SHP77 (cell line): ENCODE data around the gene FADS2.

Experiments
- DNase-seq, 2 experiments: peaks; one replicate each; lab custom pipeline; 2025; lab: John Stamatoyannopoulos, UW

Gene FADS2

DNA sequence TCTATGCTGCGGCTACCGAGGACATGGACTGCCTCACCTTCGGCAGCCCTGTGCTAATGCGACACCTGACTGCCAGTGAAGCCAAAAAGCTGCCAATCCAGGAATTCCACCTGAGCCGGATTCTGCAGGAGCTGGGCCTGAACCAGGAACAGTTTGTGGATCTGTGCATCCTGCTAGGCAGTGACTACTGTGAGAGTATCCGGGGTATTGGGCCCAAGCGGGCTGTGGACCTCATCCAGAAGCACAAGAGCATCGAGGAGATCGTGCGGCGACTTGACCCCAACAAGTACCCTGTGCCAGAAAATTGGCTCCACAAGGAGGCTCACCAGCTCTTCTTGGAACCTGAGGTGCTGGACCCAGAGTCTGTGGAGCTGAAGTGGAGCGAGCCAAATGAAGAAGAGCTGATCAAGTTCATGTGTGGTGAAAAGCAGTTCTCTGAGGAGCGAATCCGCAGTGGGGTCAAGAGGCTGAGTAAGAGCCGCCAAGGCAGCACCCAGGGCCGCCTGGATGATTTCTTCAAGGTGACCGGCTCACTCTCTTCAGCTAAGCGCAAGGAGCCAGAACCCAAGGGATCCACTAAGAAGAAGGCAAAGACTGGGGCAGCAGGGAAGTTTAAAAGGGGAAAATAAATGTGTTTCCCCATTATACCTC, 32.1 kb upstream of the FADS2 start:
- no peak for DNase-seq

DNA sequence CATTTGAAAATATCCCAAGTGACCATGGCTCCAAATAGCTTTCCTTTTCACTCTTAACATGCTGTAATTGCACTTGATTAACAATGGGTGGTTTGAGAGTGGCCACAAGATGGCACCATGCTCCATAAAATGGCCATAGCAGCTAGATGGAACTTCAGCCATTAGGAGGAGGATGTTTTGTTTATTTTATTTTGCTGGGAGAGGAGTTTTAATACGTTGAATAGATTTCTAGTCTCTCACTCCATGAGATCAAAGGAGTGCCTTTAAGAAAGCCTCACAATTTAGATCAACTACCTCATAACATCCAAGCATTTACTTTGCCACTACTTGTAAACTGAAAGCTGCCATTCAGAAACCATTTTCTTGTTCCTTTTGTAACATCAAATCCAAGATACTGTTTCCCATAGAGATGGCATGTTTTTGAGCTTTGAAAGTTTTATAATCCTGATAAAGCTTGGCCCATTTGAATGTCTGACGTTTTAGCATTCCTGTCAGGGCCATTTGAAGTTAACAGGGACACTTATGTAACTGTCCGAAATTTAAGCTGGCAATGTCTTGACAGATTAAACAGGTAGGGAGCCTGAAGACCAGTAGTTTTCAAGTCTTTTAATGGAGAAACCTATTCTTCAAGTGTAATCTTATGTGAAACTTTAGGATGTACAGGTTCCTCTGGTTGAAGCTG, 30.7 kb upstream of the FADS2 start:
- peak; percentile 61 to 73 for DNase-seq

DNA sequence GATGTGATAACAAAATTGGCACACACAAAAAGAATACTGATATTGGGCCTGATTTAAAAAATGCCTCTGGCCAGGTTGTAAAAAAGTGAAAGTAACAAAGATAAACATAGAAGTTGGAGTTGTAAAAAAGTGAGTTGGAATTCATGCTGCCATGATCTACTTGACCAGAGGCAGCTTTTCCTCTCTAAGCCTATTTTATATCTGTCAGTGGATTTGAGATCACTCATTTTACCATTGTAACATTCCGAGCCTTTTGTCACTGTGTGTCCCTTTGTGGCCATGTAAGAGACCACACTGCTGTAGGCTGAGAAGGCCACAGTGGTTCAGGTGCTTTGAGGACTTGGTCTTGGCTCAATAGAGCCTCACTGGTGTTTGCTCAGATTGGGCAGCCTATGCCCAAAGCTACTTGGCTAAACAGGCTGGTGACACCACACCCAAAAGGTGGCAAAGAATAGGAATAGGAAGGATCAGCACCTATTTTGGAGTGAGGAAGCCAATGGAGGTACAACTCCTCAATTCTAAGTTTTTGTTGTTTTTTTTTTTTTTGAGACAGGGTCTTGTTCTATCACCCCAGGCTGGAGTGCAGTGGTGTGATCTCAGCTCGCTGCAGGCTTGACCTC, 28.3 kb upstream of the FADS2 start:
- no peak for DNase-seq

DNA sequence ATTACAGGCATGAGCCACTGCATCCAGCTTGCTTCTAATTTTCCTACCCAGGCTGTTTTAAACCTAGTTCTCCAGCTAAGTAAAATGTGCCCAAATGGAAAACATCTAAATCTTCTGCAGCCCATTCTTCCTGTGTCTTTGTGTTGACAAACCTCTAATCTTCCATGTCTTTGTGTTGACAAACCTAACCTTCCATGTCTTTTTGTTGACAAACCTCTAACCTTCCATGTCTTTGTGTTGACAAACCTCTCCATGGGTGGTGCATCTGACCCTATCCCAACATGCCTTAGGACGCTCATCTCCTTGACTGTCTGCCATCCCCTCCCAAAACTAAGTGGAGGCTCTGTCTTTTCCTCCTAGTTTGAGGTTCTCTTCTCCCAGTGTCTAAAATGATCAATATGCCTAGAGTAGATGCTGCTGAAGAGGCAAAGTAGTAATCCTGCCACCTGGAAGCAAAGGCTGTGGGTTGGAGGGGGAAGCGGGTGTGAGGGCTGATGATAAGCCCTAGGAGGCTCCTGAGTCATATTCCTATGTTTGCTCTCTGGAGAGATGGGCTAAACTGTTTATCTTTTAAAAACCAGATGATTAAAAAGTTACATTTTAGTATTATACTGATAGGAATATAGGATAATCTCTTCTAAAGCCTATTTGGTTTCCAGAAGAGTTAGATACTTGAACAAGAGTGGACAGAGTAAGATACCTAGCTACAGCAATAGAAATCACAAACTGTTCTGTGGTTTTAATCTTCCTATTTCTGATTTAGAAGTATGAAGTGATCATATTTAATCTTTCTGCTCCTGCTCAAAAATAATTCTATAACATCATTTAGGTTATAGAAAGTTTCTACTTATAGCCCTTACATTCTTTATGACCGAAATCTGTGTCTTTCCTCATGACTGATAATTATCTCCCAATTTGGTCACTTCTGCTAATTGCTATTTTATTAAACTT, 27.5 kb upstream of the FADS2 start:
- DNase-seq, result no peak

DNA sequence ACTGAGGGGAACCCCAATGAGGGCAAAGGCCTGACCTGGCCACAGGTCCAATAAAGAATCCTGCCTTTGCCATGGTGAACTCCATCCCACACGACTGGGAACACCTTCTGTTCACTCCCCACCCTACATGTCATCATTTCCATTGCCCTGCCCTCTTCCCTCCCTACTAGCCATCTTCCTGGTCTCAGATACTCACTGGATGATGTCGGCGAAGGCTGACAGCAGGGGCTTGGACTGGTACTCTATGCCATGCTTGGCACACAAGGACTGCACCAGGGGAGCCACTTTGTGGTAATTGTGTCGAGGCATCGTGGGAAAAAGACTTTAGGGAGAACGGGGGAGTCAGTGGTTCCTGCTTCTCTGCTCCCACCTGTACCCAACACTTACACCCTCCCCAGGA, 25.5 kb upstream of the FADS2 start:
- DNase-seq, result no peak

DNA sequence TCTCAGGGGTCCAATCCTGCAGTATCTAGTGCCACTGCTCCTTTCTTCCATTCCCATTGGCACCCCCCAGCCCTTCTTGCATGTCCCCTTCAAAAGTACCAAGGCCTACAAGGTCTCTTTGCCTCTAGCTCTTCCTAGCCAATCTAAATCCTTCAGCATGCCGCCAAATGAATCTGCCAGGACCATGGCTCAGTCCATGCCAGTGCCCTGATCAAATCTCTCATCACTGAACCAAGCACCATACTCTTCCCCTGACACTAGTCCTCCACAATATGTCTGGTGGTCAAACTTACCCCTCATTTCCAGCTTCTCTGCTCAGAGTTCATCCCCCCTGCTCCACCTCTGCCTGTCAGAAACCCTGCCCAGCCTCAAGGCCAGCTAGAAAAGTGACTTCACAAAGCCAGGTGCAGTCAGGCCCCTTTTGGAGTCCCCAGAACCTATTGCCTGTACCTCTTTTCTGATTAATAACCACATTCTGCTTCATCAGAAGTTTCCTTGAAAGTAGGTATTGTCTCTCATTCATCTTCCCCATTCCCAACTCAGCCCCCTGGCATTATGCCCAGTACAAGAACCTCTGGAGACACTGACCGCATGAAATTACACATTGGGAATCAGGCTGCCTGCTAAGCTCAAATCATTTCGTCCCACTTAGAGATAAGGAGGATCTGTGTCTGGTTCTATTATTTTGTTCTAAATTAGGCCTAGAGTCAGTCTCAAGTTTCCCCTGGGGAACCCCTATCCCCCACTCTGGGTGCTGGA, 24.0 kb upstream of the FADS2 start:
- DNase-seq, result no peak

DNA sequence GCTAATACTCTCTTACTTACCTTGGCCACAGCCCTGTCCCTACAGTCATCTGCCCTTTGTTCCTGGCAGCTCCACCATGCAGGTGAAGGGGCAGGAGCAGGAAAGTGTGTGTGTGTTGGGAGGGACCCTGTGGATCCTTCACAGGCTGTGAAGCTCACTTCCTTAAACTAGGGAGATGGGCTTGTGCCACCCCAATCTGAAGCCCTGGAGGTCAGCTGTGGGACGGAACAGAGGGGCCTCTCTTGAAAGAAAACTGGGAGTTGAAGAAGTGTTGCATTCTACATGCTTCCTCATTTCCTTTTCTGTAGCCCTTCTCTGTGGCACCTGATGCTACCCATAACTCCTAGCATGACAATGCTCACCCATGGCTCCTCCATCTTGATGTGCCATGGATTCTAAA, 23.0 kb upstream of the FADS2 start:
- DNase-seq, result no peak

DNA sequence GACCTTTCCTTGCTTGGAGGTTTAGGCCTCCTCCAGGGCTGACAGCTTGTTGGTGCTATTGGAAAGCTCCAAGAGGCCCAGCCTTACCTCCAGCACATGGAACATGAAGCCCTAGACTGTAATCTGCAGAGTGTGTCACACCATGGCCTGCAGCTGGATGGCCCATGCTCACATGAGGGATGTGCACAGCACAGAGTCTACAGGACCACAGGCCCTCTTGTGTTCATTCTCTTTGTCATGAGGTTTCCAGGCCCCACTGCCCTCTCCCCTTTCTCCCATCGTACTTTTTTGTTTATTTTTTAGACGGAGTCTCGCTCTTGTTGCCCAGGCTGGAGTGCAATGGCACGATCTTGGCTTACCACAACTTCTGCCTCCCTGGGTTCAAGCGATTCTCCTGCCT, 21.3 kb upstream of the FADS2 start:
- DNase-seq, result no peak

DNA sequence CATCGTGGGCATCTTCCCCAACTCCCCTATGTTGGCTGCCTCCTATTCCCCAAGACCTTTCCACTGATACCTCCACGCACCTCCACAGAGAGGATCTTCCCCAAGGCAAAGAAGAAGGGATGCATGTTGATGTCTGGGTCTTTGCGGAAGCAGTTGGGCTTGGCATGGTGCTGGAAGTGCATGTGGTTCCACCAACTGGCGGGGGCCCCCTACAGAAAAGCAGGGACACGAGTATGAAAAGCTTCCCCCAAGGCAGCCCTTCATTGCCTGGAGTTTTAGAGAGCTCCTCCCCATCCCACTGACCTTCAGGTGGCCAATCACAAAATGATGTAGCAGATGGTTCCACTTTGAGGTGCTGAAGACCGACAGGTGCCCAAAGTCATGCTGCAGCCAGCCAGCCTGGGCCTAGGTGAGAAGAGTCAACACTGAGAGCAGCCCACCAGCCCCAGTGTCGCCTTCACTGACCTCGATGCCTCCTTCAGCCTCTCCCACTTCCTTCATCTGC, 17.4 kb upstream of the FADS2 start:
- DNase-seq, result no peak

DNA sequence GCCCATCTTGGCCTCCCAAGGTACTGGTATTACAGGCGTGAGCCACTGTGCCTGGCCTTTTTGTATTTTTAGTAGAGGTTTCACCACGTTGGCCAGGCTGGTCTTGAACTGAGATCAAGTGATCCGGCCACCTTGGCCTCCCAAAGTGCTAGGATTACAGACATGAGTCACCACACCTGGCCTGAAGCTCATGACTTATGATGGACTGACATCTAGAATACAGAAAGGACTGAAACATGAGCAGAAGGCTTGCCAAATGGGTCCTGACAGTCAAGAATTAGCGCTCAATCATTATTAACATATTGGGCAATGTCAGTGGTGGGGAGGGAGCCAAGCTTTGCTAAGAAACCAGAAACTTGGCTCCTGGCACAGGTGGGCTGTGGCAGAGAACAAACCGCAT, 16.3 kb upstream of the FADS2 start:
- DNase-seq, result no peak

DNA sequence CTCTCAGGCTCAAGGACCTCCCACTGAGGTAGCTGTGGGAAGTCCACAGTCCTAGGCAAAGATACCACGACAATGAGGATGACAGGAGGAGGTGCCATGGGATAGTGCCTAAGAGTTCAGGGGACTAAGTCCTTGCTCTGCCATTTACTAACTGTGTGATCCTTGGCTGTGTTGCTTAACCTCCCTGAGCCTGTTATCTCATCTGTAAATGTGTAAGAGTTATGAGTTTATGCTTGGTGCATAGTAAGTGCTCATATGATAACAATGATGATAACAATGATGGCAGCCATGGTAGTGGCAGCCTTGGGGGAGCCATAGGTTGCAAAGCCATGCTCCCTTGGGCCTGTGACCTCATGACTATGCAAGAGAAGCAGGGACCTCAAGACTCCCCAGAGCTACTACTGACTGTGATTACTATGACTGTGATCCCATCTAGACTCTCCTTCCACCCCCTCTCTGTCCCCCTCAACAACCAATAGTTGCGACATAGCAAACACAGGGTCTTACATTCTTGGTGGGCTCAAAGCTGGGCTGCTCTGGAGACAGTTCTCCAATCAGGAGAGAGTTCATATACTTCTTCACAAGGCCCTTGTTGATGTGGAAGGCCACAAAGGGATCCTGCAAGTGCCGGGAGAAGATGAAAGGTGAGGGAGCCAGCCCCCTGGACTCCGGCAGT, 15.2 kb upstream of the FADS2 start:
- no peak for DNase-seq

DNA sequence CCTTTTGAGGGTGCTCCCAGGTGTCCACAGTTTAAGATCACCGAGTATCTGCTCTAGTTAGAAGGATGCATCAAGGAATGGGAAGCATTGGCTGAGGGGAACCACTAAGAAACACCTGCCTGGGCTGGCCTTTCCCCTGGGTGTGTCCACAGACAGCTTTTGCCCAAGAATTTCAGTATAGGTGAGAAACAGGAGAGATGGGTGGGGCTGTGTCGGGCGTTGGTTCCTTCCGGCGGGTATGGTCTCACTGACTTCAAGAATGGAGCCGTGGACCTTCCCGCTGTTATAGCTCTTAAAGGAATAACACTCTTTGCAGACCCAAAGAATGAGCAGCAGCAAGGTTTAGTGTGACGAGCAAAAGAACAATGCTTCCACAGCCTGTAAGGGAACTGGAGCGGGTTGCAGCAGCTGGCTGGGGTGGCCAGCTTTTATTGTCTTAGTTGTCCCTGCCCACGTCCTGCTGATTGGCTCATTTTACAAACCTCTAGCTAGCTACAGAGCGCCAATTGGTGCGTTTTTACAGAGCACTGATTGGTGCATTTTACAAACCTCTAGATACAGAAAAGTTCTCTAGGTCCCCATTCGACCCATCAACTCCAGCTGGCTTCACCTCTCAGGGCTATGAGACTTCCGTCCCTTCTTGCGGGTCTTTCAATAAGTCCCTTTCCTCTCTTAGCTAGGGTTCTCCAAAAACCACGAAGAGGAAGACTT, 13.7 kb upstream of the FADS2 start:
- DNase-seq, result peak; percentile 23 to 51

DNA sequence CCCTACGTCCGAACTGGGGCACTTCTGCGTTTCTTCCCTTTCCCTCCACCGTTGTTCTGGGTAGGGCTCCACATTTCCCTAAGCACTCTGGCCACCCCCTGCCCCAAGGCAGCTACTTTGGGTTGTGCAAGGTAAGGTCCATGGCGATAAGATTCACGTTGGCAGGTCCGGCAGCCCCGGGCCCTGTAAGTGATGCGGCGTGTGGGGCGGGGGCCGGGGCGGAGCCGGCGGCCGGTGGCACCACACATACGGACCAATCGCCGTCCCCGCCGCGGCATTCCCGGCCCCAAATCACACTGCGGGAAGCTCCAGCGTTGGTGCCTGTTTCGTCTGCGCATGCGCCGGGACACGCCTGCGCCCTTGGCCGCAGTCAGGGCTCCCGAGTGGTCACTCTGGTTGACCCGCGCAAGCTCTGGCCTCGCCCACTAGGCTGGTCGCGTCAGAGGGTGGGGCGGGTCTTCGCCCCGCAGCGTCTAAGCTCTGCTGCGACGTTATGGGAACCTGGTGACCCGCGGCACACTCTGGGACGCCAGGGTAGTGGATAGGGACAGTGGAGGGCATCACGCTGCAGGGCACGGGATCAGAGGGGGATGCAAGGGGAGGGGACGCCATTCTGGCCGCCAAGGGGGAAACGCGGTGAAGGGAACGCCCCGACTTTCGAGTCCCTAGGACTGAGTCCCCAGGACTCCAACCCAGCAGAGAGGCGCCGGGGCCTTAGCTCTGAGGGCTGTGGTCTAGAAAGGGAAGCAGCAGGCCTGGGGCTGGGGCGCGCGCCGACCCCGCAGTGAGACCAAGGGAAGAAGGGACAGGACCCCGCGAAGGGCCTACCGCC, 12.9 kb upstream of the FADS2 start:
- DNase-seq, result peak; percentile 94 to 96

DNA sequence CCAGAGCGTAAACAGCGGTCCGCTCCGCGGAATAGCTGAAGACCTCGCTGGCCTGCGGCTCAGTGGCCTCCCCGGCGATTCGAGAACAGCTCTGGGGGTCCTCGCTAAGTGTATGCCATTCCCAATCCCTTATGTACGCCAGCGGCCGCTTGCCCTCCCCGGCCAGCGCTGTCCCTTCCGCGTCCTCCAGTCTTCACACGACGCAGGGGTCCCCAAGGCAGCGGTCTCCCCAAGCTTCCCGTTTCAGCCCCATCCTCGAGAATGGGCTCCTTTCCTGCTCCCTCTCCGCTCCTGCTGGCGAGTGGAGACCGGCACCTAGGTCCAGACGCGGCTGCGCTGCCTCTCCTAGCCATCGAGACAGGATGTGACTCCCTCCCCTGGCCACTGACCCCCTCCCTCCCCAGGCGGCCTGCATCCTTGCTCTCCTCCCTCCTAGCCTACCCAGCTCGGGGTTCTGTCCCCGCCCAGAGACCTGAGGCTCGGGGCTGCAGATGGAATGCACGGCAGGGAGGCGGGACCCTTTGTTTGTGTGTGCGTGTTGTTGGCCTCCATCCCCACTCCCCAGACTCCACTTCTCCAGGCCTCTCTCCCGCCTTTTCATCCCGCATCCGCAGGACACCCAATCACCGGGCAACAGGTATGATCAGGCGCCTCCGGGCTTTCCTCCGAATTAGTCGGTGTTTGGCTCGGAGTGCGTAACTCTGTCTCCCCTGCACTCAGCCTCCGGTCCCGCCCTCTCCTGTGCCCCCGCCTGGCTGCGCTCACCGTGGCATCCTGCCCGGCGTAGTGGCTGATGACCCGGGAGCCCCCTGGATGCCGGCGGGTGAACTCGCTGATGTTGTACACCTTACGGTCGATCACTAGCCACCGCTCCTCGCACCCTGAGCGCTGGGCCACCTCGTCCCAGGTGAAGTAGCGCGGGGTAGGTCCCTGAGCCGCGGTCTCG, 12.0 kb upstream of the FADS2 start:
- DNase-seq, result peak; percentile 59 to 61

DNA sequence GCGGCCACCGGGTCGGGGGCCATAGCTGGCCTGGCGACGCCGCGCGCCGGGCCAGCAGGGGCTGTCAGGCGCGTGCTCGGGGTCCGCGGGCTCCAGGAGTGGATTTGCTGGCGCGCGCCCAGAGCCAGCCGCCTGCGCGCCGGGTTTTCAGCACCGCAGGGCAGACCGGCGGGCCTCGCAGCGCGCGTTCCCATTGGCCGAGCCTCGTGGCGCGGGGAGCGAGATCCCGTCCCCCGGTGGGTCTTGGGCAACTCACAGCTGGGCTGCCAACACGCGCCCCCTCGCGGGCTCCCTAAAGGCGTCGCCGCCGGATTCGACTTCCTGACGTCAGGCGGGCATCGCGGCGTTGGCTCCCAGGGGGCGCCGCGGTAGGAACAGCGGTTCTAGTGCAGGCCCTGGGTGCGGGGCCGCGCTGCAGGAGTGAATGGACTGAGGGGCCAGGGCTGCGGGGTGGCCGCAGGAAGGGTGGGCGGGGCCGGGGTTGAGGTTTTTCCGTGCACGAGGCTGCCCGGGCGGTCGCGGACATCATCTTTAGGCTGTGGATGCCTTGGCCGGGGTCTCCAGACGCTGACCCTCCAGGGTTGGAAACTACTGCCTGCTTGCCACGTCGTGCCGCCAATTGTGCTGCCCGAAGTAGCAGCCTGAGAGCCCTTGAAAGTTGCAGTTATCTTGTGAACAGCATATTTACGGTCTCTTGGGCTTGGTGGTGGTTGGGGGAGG, 11.2 kb upstream of the FADS2 start, which contains the start of gene FADS1:
TSS of gene FADS1 (minus strand) at position 268 of the 720 bp plus-strand sequence. CDS start at position 194, 74 bp downstream.
- DNase-seq, result peak; percentile 97

DNA sequence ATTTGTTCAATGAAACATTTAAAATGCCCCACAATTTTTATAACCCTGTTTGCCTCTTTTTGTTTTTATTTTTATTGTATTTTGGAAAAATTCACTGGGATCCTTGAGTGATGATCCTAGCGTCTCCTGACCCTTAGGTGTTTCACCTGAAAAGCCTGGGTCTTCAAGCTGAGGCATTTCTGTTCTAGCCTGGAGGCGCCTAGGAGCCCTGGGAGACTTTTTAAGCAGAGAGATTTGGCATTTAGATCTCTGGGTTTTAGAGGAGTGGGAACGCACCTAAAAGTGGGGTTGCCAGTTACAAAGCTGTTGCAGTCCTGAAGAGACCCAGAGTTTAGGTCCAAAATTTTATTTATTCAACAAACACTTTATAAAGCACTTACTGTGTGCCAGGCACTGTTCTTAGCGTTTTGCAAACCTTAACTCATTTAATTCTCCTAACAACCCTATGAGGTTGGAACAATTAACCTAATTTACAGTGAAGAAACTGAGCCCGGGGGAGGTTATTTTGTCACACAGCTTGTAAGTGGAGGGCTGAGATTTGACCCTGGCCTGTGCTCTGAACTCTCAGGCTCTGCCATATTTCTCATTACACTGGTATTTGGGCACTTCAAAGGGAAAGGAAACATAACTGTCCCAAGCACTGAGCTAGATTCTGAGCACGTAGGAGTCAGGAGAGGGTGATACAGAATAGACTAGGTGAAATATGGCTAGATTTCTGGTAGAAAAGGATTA, 10.5 kb upstream of the FADS2 start:
- no peak for DNase-seq

DNA sequence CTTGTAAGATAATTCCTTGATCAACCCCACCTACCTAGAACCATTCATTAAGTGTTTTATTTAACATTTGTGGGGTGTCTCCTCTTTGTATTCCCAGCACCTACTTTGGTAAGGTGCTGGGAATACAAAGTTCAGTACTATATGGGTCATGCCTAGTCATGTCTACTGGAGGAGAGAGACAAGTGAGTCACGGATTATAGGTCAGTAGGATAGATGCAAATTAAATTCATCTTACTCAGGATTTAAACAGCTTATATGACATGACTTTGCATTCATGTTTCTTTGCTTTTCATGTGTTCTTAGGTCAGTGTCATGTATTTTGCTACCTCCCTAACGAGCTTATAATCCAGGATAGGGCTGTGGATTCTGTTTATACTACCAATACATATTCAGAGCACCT, 7.9 kb upstream of the FADS2 start:
- no peak for DNase-seq
